AG10803 (cell line): ENCODE measurements around the gene MMP24.

ENCODE experiments used
- DNase-seq: peaks from one replicate; pipeline ENCODE4 v3.0.0; 2010; ENCODE audit warnings: low read depth
- H3K4me3 ChIP-seq: 2 replicates; pipeline ENCODE4 v1.5.1; 2011; ENCODE audit warnings: mild to moderate bottlenecking, low read length, control low read depth
- CTCF ChIP-seq: conservative IDR thresholded peaks from 2 replicates; pipeline ENCODE4 v1.5.1; 2011; ENCODE audit warnings: mild to moderate bottlenecking, low read length, control low read depth, inconsistent platforms

Gene MMP24

DNA sequence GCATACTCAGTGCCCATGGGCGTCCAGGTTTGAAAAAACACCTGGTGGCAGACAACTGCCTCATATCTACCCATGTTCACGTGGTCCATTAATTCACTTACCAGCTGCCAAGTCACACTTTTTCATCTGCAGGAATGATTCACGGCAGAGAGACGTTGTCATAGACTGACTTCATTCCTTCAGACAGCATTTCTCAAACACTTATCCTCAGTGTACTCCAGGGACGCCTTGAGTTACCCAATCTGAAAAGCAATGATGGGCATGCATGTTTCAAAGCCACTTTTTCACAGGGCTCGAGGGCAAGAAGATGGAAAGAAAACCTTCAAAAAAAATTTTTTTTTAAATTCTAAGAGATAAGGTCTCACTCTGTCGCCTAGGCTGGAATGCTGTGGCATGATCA is 45.4 kb downstream of the MMP24 start:
- peak; percentile 39 for DNase-seq
- TF ChIP-seq CTCF: no peak
- no peak overlapping the region for H3K4me3 ChIP-seq

DNA sequence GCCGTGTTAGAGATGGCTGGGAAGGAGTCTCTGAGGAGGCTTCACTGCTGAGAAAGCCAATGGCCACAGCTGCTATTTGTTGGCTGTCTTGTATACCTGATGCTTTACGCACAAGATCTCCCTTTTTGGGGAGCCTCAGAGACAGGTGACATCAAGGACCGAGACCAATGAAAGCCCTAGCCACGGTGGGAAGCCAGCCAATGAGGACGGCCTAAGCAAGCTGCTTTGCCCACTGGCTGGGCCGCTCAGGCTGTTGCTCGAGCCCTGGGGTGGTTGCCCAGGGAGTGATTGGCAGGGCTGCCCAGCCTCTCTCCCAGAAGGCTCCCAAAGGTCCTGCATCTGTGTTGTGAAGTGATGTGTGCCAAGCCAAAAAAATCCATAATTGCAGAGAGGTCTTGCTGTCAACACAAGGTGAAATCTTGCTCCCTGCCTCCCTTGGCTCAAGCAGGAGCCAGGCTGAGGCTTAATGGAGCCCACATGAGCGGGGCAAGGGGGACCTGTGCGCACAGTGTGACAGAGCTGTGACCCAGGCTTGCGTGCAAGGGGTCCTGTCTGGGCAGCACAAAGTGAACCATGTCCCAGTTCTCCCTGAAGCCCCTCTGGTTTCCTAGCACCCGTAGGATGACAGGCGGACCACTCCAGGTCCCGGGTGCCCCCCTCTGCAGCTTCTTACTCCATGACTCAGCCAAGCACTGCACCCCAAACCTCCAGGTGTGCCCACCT is 47.1 kb downstream of the MMP24 start:
- no peak for DNase-seq
- H3K4me3 ChIP-seq: no peak overlapping the region
- no peak for TF ChIP-seq CTCF

- no peak for DNase-seq
- no peak overlapping the region for H3K4me3 ChIP-seq
- TF ChIP-seq CTCF: no peak
These were observed 47.9 kb downstream of the MMP24 start for GRCh38 chr20:35274172-35275092.

DNA sequence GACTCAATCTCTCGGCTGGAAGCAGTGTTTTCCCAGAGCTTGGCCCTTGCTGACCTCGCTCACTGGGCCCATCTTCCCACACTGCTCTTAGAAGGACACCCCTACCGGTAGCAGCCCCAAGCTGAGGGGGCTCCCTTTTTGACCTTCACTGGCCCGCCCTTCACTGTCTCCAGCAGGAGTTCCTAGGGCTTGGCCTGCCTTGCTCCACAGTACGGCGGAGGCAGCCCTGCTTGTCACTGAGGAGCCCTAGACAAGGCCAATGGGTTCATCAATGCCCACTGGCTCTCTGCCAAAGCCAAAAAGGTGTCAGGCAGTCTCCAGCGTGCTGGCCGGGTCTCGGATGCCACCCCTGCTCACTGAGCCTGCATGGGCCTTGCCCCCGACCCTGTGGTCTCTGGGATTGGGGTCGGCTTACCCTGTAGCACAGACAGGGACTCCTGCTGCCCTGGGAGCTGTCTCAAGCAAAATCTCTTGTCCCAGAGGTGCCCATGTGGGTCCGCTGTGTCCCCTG is 49.3 kb downstream of the MMP24 start:
- no peak for TF ChIP-seq CTCF
- DNase-seq: no peak
- no peak overlapping the region for H3K4me3 ChIP-seq

DNA sequence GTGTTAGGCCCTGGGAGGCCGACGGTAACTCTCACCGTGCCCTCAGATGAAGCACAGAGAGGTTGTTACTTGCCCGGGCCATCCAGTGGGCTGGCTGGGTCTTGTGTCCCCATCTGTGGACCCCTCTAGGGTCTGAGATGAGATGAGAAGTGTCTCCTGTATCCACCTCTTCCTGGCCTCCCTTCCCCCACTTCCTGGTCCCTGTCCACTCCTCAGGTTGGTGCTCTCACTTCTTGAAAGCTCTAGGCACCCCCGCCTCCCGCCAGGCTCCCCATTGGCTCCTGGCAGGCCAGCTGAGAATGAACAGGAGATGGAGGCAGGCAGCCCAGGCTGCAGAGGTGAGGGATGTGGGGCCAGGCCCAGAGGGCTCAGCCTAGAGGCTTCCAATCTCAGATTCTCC is 49.9 kb downstream of the MMP24 start:
- peak overlapping the region; percentile 88 for H3K4me3 ChIP-seq
- TF ChIP-seq CTCF: no peak
- no peak for DNase-seq

DNA sequence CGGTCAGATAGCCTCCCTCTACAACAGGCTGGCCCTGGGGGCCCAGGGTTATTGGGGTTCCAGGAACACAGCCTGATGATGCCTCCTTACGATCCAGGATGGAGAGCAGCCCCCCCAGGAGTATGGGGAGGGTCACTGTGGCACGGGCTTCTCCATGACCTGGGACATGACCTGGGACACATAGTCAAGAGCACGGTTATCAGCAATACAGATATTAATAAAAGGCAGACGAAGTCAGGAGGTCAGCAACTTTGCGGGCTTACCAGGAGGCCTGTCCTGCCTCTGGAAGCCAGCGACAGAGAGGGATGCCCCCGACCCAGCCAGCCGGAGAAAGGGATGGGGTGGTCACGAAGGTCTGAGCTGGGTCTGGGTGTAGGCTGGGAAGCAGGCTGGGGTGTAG is 50.6 kb downstream of the MMP24 start:
- H3K4me3 ChIP-seq: peak overlapping the region; percentile 88
- no peak for TF ChIP-seq CTCF
- DNase-seq: no peak
